M059J (cell line): ENCODE measurements around the gene ZNF441. TPM values are rescaled to one million over a fixed set of nuclear protein-coding genes. Genes with fewer than 3 reads are reported as not detected.
"Not testable (repeated sequence)": the region's sequence is repeated elsewhere in the genome, so short reads cannot be mapped to it uniquely, and the experiment has no call there.

Experiments
- DNase-seq: peaks from one replicate; pipeline ENCODE4 v3.0.0-alpha.2; 2012; ENCODE audit warnings: low read depth
- total RNA-seq: library from RNA; depleted of rRNA; stranded (reverse); fragments of >200 nt; shearing (Covaris generic); gene quantifications from 2 replicates; pipeline ENCODE4 v1.2.3, GENCODE V29; 2014

ZNF441 gene
- total RNA-seq, 1 experiment from 2014 or later = 4.8 TPM

DNA sequence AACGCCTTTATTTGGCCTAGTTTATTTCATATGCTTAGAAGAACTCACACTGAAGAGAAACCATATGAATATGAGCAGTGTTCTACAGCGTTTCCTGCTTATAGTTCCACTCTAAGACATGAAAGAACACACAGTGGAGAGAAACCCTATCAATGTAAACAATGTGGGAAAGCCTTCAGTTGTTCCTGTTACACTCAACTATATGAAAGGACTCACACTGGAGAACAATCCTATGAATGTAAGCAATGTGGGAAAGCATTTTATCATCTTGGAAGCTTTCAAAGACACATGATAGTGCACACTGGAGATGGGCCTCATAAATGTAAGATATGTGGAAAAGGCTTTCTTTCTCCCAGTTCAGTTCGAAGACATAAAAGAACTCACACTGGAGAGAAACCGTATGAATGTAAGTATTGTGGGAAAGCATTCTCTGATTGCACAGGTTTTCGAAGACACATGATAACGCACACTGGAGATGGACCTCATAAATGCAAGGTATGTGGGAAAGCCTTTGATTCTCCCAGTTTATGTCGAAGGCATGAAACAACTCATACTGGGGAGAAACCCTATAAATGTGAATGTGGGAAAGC lies 13.7 kb downstream of the ZNF441 start:
- no peak for DNase-seq

GRCh38 chr19:11781295-11782057 lies 14.7 kb downstream of the ZNF441 start:
- DNase-seq = peak; percentile 24

- DNase-seq = no peak
Observed at GRCh38 chr19:11783767-11784166, 17.0 kb downstream of the ZNF441 start.

GRCh38 chr19:11784356-11784755 lies 17.6 kb downstream of the ZNF441 start:
- DNase-seq = no peak

DNA sequence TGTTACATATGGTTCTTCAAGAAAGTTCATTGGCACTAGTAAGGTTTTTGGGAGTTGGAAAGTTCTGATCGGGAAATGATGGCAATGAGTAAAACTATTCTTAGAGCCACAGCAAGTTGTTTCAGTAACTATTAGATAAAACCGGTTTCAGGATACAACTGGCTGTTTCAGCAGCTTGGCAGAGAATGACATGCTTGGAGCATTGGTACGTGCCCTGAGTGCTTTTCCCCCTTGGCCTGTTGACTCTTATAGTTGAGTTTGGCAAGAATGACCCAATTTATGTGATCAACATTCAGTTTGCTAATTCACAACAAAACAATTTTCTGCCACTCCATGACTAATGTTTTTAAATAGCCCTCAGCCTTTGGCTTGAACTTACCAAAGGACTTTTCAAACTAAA lies 20.7 kb downstream of the ZNF441 start:
- no peak for DNase-seq

DNA sequence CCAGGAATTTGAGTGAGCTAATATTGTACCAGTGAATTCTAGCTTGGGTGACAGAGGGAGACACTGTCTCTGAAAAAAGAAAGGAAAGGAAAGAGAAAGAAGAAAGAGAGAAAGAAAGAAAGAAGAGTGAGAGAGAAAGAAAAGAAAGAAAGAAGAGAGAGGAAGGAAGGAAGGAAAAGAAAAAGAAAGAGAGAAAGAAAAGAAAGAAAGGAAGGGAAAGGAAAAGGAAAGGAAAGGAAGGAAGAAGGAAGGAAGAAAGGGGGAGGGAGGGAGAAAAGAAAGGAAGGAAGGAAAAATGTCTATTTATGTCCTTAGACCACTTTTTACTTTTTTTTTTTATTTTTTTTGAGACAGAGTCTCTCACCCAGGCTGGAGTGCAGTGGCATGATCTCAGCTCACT lies 26.1 kb downstream of the ZNF441 start:
- DNase-seq = no peak

- DNase-seq = peak; percentile 79
Observed at GRCh38 chr19:11797491-11797890, 30.7 kb downstream of the ZNF441 start.

DNA sequence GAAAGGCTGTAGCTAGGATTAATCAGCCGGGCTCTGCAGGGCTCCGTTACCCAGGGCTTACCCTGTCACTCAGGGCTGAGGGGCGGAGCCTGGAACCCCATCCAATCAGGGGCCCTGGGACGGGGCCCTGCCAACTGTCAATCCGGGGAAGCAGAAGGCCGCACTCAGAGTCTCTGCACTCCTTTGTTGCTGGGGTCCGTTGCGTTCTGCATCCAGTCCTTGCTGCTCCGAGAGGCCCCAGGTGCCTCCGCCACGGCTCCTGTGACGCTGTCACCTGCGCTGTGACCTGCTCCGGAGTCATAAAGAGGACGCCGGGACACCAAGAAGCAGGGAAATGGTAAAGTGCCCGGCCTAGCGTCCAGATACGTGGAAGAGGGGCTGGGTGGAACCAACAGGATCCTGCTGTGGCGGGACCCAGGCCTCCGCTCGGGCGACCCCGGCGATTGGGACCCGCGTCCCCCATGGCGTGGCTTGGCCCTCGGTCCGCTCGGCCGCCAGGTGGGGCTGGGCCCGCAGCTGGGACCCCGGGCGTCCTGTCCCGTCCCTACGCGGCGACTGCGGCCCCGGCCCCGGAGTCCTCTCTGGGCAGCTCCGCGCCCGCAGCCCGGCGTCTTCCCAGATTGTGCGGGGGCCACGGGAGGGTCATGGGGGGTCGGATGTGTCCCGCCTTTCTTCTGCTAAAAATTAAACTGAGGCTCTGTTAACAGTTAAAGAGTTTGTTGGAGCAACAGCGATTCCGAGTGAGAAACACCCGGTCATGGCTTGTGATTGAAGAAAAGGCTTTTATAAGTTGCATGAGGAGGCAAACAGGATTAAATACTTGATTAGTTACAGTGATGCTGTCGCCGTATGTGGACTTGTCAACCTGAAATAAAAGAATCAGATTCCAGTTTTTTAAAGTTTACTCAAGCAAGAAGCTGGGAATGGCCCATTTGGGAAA lies 31.9 kb downstream of the ZNF441 start, which contains the start of gene ZNF491:
Gene ZNF491, plus strand, starts transcription at position 133 of the 940 bp plus-strand sequence. CDS start 7,431 bp downstream, outside the sequence.
- DNase-seq = peak; percentile 88

GRCh38 chr19:11806354-11807098 lies 39.7 kb downstream of the ZNF441 start:
- no peak for DNase-seq

- no peak for DNase-seq
Observed at GRCh38 chr19:11807099-11807380, 40.2 kb downstream of the ZNF441 start.

DNA sequence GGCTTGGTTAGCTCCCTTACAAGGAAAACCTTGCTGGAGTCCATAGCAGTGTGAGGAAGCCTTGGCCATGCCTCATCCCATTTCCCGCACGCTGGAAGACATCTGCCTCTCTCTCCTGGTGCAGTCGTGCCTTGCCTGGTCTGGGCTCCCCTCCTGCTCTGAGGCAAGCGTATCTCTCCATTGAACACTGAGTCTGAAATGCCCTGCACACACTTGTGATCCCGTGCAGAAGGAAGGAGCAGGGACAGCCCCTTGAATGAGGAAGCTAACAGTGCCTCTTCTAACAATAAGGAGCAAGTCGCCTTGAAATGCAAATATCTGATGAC lies 46.9 kb downstream of the ZNF441 start:
- no peak for DNase-seq

- peak; percentile 93 for DNase-seq
Observed at GRCh38 chr19:11814029-11814699, 47.4 kb downstream of the ZNF441 start, which contains the start of gene ZNF440. ZNF440 (plus strand) TSS chr19:11814273; CDS start chr19:11814448, 175 bp downstream.

DNA sequence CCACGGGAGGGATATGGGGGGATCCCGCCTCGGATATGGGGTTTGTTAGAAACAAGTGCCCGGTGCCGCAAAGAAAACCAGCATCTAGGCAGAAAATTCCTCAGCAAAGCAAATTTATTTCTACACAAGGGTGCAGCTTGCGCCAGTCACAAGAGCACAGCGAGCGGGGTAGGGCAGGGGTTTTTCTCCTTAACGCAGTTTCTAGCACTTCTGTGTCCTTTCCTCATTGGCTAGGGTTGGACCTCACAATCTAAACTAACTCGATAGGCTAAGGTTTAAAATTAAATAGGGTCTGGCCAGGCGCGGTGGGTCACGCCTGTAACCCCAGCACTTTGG lies 47.9 kb downstream of the ZNF441 start:
- DNase-seq = no peak

GRCh38 chr19:11821474-11822109 lies 54.8 kb downstream of the ZNF441 start:
- DNase-seq = peak; percentile 38

DNA sequence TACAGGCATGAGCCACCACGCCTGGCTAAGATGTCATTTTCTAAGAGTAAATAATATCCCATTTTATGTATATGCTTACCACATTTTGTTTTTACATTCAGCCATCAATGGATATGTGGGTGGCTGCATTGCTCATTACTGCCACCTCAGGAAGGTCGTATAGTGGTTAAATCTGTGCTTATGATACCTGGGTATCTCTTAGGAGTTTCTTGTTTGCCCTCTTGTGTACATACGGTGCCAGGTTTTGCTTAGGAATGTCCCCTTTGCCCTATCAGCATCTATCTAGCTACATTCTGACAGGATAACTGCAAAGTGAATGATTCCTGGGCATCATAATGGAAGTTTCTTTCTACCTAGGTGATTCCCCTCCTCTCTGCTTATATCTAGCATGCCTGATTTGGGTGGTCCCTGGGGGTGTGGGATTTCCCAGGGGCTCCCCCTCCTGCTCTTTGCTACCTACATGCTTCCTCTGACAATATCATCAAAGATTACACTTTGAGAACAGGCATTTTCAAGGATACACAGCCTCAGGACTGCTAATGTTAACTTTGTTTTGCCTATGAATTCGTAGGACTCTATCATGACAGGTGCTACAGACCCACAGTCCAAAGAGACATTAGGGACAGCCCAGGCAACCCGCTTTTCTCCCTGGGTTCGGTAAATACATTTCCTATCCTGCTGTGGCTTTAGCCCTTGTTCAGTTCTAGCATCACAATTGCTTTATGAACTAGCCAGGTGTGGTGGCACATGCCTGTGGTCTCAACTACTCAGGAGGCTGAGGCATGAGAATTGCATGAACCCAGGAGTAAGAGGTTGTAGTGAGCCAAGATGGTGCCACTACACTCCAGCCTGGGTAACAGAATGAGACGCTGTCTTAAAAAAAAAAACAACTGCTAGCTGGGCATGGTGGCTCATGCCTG lies 62.4 kb downstream of the ZNF441 start:
- DNase-seq = not testable (repeated sequence)

DNA sequence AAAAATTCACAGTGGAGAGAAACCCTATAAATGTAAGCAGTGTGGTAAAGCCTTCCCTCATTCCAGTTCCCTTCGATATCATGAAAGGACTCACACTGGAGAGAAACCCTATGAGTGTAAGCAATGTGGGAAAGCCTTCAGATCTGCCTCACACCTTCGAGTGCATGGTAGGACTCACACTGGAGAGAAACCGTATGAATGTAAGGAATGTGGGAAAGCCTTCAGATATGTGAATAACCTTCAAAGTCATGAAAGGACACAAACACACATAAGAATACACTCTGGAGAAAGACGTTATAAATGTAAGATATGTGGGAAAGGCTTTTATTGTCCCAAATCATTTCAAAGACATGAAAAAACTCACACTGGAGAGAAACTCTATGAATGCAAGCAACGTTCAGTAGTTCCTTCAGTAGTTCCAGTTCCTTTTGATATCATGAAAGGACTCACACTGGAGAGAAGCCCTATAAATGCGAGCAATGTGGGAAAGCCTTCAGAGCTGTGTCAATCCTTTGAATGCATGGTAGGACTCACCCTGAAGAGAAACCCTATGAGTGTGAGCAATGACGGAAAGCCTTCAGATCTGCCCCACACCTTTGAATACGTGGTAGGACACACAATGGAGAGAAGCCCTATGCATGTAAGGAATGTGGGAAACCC lies 65.6 kb downstream of the ZNF441 start:
- DNase-seq = no peak

DNA sequence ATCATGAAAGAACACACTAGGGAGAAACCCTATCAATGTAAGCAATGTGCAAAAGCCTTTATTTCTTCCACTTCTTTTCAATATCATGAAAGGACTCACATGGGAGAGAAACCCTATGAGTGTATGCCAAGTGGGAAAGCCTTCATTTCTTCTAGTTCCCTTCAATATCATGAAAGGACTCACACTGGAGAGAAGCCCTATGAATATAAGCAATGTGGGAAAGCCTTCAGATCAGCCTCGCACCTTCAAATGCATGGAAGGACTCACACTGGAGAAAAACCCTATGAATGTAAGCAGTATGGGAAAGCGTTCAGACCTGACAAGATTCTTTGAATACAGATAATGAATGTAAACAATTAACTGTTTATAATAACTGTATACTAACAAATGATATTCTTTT lies 66.7 kb downstream of the ZNF441 start:
- DNase-seq = no peak
